ENCODE measurements around the gene MAOB. TPM values are rescaled to one million over a fixed set of nuclear protein-coding genes. Genes with fewer than 3 reads are reported as not detected.
A peak's percentile ranks its signal among the peaks of the same experiment; 100 is the strongest.

Gene MAOB
- total RNA-seq, 2 donors from 2014 or later = not detected

- no peak overlapping the region for H3K27ac Mint-ChIP-seq
- DNase-seq (ENCODE audit: low spot score) (no peak), ATAC-seq (no peak)
- H3K4me1 Mint-ChIP-seq (ENCODE audit: low read depth in 2 of 2) = no peaks in the 10 kb centered on the region
- H3K27me3 Mint-ChIP-seq = peaks cover 14 to 20% of the 10 kb centered on the region in 2 donors
- no peaks in the 10 kb centered on the region for H3K9me3 Mint-ChIP-seq
- H3K4me3 Mint-ChIP-seq = no peak overlapping the region
- no peaks in the 10 kb centered on the region for H3K36me3 Mint-ChIP-seq
Measured at GRCh38 chrX:43845776-43846175, 36.5 kb downstream of the MAOB start.

- no peaks in the 10 kb centered on the region for H3K4me1 Mint-ChIP-seq (ENCODE audit: low read depth in 2 of 2)
Measured at GRCh38 chrX:43840265-43840664, 42.0 kb downstream of the MAOB start.

GRCh38 chrX:43836435-43837184 lies 45.6 kb downstream of the MAOB start:
- no peak for ATAC-seq

More at GRCh38 chrX:43840265-43840664, 42.0 kb downstream of the MAOB start:
- Mint-ChIP-seq H3K27me3 (peaks cover 14 to 23% of the 10 kb centered on the region in 2 donors), H3K27ac (no peak overlapping the region), H3K4me3 (no peak overlapping the region), H3K36me3 (no peaks in the 10 kb centered on the region), H3K9me3 (no peaks in the 10 kb centered on the region)
- DNase-seq (ENCODE audit: low spot score) (no peak), ATAC-seq (no peak)

GRCh38 chrX:43835559-43835958 lies 46.7 kb downstream of the MAOB start:
- no peak overlapping the region for H3K4me3 Mint-ChIP-seq
- ATAC-seq (no peak), DNase-seq (ENCODE audit: low spot score) (no peak)
- H3K27me3 Mint-ChIP-seq = peaks cover 7 to 27% of the 10 kb centered on the region in 2 donors
- no peak overlapping the region for H3K27ac Mint-ChIP-seq
- H3K36me3 Mint-ChIP-seq = no peaks in the 10 kb centered on the region
- no peaks in the 10 kb centered on the region for H3K9me3 Mint-ChIP-seq
- no peaks in the 10 kb centered on the region for H3K4me1 Mint-ChIP-seq (ENCODE audit: low read depth in 2 of 2)

More at GRCh38 chrX:43836435-43837184, 45.6 kb downstream of the MAOB start:
- Mint-ChIP-seq H3K36me3 (no peaks in the 10 kb centered on the region), H3K9me3 (no peaks in the 10 kb centered on the region), H3K27me3 (peaks cover 4 to 28% of the 10 kb centered on the region in 2 donors), H3K27ac (no peak overlapping the region), H3K4me1 (ENCODE audit: low read depth in 2 of 2) (no peaks in the 10 kb centered on the region), H3K4me3 (no peak overlapping the region)
- no peak for DNase-seq (ENCODE audit: low spot score)

- no peaks in the 10 kb centered on the region for H3K4me1 Mint-ChIP-seq (ENCODE audit: low read depth in 2 of 2)
- H3K27me3 Mint-ChIP-seq = peaks cover 7 to 23% of the 10 kb centered on the region in 2 donors
- no peaks in the 10 kb centered on the region for H3K36me3 Mint-ChIP-seq
- DNase-seq (ENCODE audit: low spot score) (no peak), ATAC-seq (no peak)
- no peaks in the 10 kb centered on the region for H3K9me3 Mint-ChIP-seq
- no peak overlapping the region for H3K4me3 Mint-ChIP-seq
- H3K27ac Mint-ChIP-seq = no peak overlapping the region
Measured at GRCh38 chrX:43827791-43828190, 54.5 kb downstream of the MAOB start.

- Mint-ChIP-seq H3K4me1 (ENCODE audit: low read depth in 2 of 2) (no peaks in the 10 kb centered on the region), H3K9me3 (no peaks in the 10 kb centered on the region), H3K27me3 (peaks cover 9 to 26% of the 10 kb centered on the region in 2 donors), H3K27ac (no peak overlapping the region), H3K36me3 (no peaks in the 10 kb centered on the region), H3K4me3 (no peak overlapping the region)
- DNase-seq (ENCODE audit: low spot score) = no peak
- ATAC-seq = no peak
Measured at GRCh38 chrX:43822014-43822413, 60.2 kb downstream of the MAOB start.

GRCh38 chrX:43817444-43817843 lies 64.8 kb downstream of the MAOB start:
- Mint-ChIP-seq H3K4me3 (no peak overlapping the region), H3K9me3 (no peaks in the 10 kb centered on the region), H3K4me1 (ENCODE audit: low read depth in 2 of 2) (peaks cover 8 to 13% of the 10 kb centered on the region in 2 donors), H3K27me3 (peaks cover 13 to 19% of the 10 kb centered on the region in 2 donors), H3K36me3 (no peaks in the 10 kb centered on the region), H3K27ac (no peak overlapping the region)
- ATAC-seq (no peak), DNase-seq (ENCODE audit: low spot score) (no peak)

- Mint-ChIP-seq H3K27me3 (peaks cover 13 to 22% of the 10 kb centered on the region in 2 donors), H3K4me3 (no peak overlapping the region), H3K36me3 (no peaks in the 10 kb centered on the region), H3K27ac (no peak overlapping the region), H3K4me1 (ENCODE audit: low read depth in 2 of 2) (peaks cover 8 to 13% of the 10 kb centered on the region in 2 donors), H3K9me3 (no peaks in the 10 kb centered on the region)
- DNase-seq (ENCODE audit: low spot score) (no peak), ATAC-seq (no peak)
Measured at GRCh38 chrX:43815209-43815608, 67.0 kb downstream of the MAOB start.

- Mint-ChIP-seq H3K36me3 (no peaks in the 10 kb centered on the region), H3K27ac (no peak overlapping the region), H3K9me3 (no peaks in the 10 kb centered on the region), H3K27me3 (peaks cover 13 to 24% of the 10 kb centered on the region in 2 donors), H3K4me3 (peak overlapping the region; percentile 18), H3K4me1 (ENCODE audit: low read depth in 2 of 2) (peaks cover 8 to 13% of the 10 kb centered on the region in 2 donors)
- ATAC-seq (no peak), DNase-seq (ENCODE audit: low spot score) (no peak)
Measured at GRCh38 chrX:43813898-43814297, 68.4 kb downstream of the MAOB start.

GRCh38 chrX:43813319-43813718 lies 68.9 kb downstream of the MAOB start:
- ATAC-seq = no peak
- H3K4me1 Mint-ChIP-seq (ENCODE audit: low read depth in 2 of 2) = peaks cover 8 to 13% of the 10 kb centered on the region in 2 donors
- H3K9me3 Mint-ChIP-seq = no peaks in the 10 kb centered on the region
- no peak for DNase-seq (ENCODE audit: low spot score)
- H3K36me3 Mint-ChIP-seq = no peaks in the 10 kb centered on the region
- no peak overlapping the region for H3K27ac Mint-ChIP-seq
- peak overlapping the region; percentile 18 for H3K4me3 Mint-ChIP-seq
- peaks cover 13 to 23% of the 10 kb centered on the region in 2 donors for H3K27me3 Mint-ChIP-seq

GRCh38 chrX:43809463-43809862 lies 72.8 kb downstream of the MAOB start:
- no peaks in the 10 kb centered on the region for H3K36me3 Mint-ChIP-seq
- H3K4me3 Mint-ChIP-seq = no peak overlapping the region
- no peak for ATAC-seq

GRCh38 chrX:43808231-43808630 lies 74.0 kb downstream of the MAOB start:
- ATAC-seq (no peak), DNase-seq (ENCODE audit: low spot score) (no peak)
- Mint-ChIP-seq H3K4me3 (no peak overlapping the region), H3K36me3 (no peaks in the 10 kb centered on the region), H3K27ac (no peak overlapping the region), H3K27me3 (peaks cover 9 to 33% of the 10 kb centered on the region in 2 donors), H3K9me3 (no peaks in the 10 kb centered on the region), H3K4me1 (ENCODE audit: low read depth in 2 of 2) (no peaks in the 10 kb centered on the region)

More at GRCh38 chrX:43809463-43809862, 72.8 kb downstream of the MAOB start:
- peaks cover 9 to 33% of the 10 kb centered on the region in 2 donors for H3K27me3 Mint-ChIP-seq
- H3K9me3 Mint-ChIP-seq = no peaks in the 10 kb centered on the region
- DNase-seq (ENCODE audit: low spot score) = no peak
- peaks cover 8 to 11% of the 10 kb centered on the region in 2 donors for H3K4me1 Mint-ChIP-seq (ENCODE audit: low read depth in 2 of 2)
- H3K27ac Mint-ChIP-seq = no peak overlapping the region

GRCh38 chrX:43805579-43805978 lies 76.7 kb downstream of the MAOB start:
- no peaks in the 10 kb centered on the region for H3K4me1 Mint-ChIP-seq (ENCODE audit: low read depth in 2 of 2)
- H3K27ac Mint-ChIP-seq = no peak overlapping the region
- peaks cover 15 to 36% of the 10 kb centered on the region in 2 donors for H3K27me3 Mint-ChIP-seq
- no peak for ATAC-seq
- H3K9me3 Mint-ChIP-seq = no peaks in the 10 kb centered on the region
- no peak for DNase-seq (ENCODE audit: low spot score)
- H3K4me3 Mint-ChIP-seq = no peak overlapping the region
- H3K36me3 Mint-ChIP-seq = no peaks in the 10 kb centered on the region

- Mint-ChIP-seq H3K4me1 (ENCODE audit: low read depth in 2 of 2) (no peaks in the 10 kb centered on the region), H3K36me3 (no peaks in the 10 kb centered on the region), H3K27me3 (peaks cover 26 to 43% of the 10 kb centered on the region in 2 donors), H3K4me3 (no peak overlapping the region), H3K27ac (no peak overlapping the region), H3K9me3 (no peaks in the 10 kb centered on the region)
- DNase-seq (ENCODE audit: low spot score) (no peak), ATAC-seq (no peak)
Measured at GRCh38 chrX:43804021-43804420, 78.2 kb downstream of the MAOB start.
